Measurements from ENCODE around the gene PDE10A. TPM values are rescaled to one million over a fixed set of nuclear protein-coding genes. Genes with fewer than 3 reads are reported as not detected.
A peak's percentile ranks its signal among the peaks of the same experiment; 100 is the strongest.

Gene PDE10A
- total and polyA plus RNA-seq, 2 of the 8 experiments (the other 6 are each of a cell fraction or from before 2014, with no cell fraction given): 1.1 to 2.4 TPM

DNA sequence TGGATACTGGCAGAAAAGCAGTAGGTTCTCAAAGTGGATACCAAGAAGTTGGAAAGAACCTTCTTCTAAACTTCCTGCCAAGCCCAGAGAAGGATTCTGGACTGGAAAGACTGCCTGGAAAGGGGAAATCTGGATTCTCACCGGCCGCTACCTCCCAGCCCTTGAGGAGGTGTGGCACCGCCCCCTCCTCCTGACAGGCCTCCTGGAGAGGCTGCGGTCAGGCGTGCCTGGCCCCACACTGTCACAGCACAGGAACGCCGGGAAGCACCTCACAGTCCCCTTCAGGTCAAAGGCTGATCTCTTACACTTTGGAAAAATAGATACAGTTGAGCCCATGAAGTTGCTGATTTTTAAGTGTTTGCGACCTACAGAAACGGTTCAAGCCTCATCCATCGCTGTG lies 16.3 kb upstream of the PDE10A start:
- H4K5ac ChIP-seq (ENCODE audit: insufficient read length, low read depth, low read length): no peak overlapping the region
- no peak overlapping the region for H3K9ac ChIP-seq (replicated peaks in 1 of 4; ENCODE audit: extremely low read depth in 1 of 4, low read depth in 3 of 4, low read length in 3 of 4)
- no peak overlapping the region for H2BK120ac ChIP-seq (replicated peaks; ENCODE audit: low read depth, low read length)
- H3K79me2 ChIP-seq (ENCODE audit: control insufficient read depth in 1 of 2, insufficient read depth in 2 of 2, low read length in 2 of 2): no peaks in the 10 kb centered on the region
- POLR2A ChIA-PET (ENCODE audit: partially characterized antibody): no interaction called here
- no peak overlapping the region for H3K4ac ChIP-seq (replicated peaks; ENCODE audit: insufficient read length, low read depth, low read length)
- H3K14ac ChIP-seq (ENCODE audit: insufficient read length): no peak overlapping the region
- no peak overlapping the region for H2BK5ac ChIP-seq (ENCODE audit: low read depth, low read length)
- H2BK12ac ChIP-seq (ENCODE audit: low read depth, low read length): no peak overlapping the region
- H3K56ac ChIP-seq (replicated peaks; ENCODE audit: insufficient read length, low read depth, low read length): no peak overlapping the region
- H3K36me3 ChIP-seq (ENCODE audit: control insufficient read depth in 2 of 4, insufficient read depth in 4 of 4, low read length in 3 of 4): no peaks in the 10 kb centered on the region
- FAIRE-seq (no peak), DNase-seq (ENCODE audit: low read depth in 1 of 2, low spot score in 2 of 2) (peak in 1 of 2 experiments; percentile 39)
- WGBS, 2 experiments (ENCODE audit: extremely low coverage in 1 of 2, insufficient coverage in 1 of 2, insufficient read length in 1 of 2, insufficient replicate concordance in 2 of 2, low coverage in 1 of 2, low lambda C conversion rate in 2 of 2, missing lambda C conversion rate in 1 of 2): 82% methylated on average over 7 of the region's 10 CpGs; no CpG with 5 or more reads in 1 of the 2 experiments
- H3K9me3 ChIP-seq (ENCODE audit: insufficient read depth in 2 of 2, low read depth in 1 of 2, low read length in 1 of 2): no peaks in the 10 kb centered on the region
- H3K4me2 ChIP-seq (ENCODE audit: insufficient read depth in 1 of 2, low read depth in 2 of 2, low read length in 2 of 2): no peak overlapping the region
- H3K79me1 ChIP-seq (ENCODE audit: low read depth, low read length): no peaks in the 10 kb centered on the region
- no peak overlapping the region for H3K23ac ChIP-seq (ENCODE audit: insufficient read length)
- no peak overlapping the region for H2BK15ac ChIP-seq (ENCODE audit: low read length)
- no peak overlapping the region for H3K27ac ChIP-seq (ENCODE audit: low read depth, low read length)
- no peak overlapping the region for H3K18ac ChIP-seq (ENCODE audit: extremely low read depth, low read length)
- no peak overlapping the region for H4K8ac ChIP-seq (ENCODE audit: extremely low read depth, insufficient read depth, low read length)
- H4K91ac ChIP-seq (replicated peaks; ENCODE audit: insufficient read length, low read length): no peak overlapping the region
- H2AFZ ChIP-seq (ENCODE audit: low read length): no peak overlapping the region
- H4K20me1 ChIP-seq (replicated peaks in 1 of 2; ENCODE audit: control insufficient read depth in 1 of 2, insufficient read depth in 2 of 2, low read length in 2 of 2): peaks cover 0 to 2% of the 10 kb centered on the region in 2 experiments
- H3K4me1 ChIP-seq (replicated peaks in 1 of 4; ENCODE audit: control insufficient read depth in 3 of 4, insufficient read depth in 4 of 4, low read length in 3 of 4): peaks cover 0 to 3% (median under 1%) of the 10 kb centered on the region in 4 experiments; a peak in 3 of 7 replicates
- H3K27me3 ChIP-seq (replicated peaks in 1 of 4; ENCODE audit: control insufficient read depth in 3 of 4, extremely low read depth in 1 of 4, insufficient read depth in 3 of 4, low read length in 3 of 4): no peaks in the 10 kb centered on the region
- peaks cover 2% of the 10 kb centered on the region; the same call in 1 of the 2 replicates for H3K23me2 ChIP-seq (ENCODE audit: low read depth, low read length)
- TF ChIP-seq BRCA1 (IDR thresholded peaks at IDR 0.05; ENCODE audit: low read depth, low read length) (no peak), HDAC2 (IDR thresholded peaks at IDR 0.05; ENCODE audit: borderline replicate concordance in 1 of 2, low read depth in 2 of 2, low read length in 2 of 2) (no peak), RAD21 (IDR thresholded peaks at IDR 0.05 in 1 of 2, conservative IDR thresholded peaks at IDR 0.05 in 1 of 2; ENCODE audit: low read depth in 2 of 2, low read length in 2 of 2) (0 out of 4 replicates have a peak, but pooled peaks of 1 of the 2 experiments have one; percentile 1)
- no peak overlapping the region for H2AK5ac ChIP-seq (ENCODE audit: low read depth, low read length)
- CTCF ChIA-PET (ENCODE audit: partially characterized antibody): no interaction called here
- H3K4me3 ChIP-seq (ENCODE audit: extremely low read depth in 1 of 4, insufficient read depth in 2 of 4, low read depth in 3 of 4, low read length in 4 of 4): no peak overlapping the region
- H2BK20ac ChIP-seq (ENCODE audit: low read length): no peak overlapping the region
